CD1c-positive myeloid dendritic cell (primary cell): Measurements from ENCODE around the gene TGM2.
A peak's percentile ranks its signal among the peaks of the same experiment; 100 is the strongest.

Experiments
- DNase-seq: peaks from one replicate; pipeline ENCODE4 v3.0.0-alpha.2; 2016; ENCODE audit errors: extremely low spot score

The TGM2 gene

DNA sequence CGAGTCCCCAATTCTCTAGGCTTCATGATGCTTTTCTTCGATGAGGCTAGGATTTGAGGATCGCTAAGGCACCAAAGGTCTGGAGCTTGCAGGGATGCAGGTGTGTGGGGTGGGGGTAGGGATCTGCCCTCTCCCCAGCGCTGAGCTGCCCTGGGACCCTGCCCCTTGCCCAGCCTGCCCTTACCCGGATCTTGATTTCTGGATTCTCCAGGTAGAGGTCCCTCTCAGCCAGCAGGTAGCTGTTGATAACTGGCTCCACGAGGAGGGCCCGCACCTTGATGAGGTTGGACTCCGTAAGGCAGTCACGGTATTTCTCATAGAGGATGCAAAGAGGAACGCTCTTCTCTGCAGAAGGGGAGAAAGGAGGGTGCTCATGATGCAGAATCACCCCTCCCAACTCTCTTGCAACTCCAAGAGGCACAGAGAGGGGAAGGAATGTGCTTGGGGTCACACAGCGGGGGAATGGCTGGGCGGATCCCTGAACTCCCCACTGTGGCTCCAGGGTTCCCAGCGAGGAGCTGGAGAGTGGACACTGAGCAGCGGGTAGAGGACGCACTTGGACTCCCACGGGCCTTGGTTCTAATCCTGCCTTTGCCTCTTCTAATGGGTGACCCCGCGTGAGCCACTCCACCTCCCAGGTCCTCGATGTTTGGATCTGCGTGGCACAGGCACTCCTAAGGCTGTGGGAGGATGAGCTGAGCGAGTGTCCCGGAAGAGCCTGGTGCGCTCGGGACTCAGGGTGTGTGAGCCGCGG, 32.7 kb downstream of the TGM2 start:
- DNase-seq: no peak

DNA sequence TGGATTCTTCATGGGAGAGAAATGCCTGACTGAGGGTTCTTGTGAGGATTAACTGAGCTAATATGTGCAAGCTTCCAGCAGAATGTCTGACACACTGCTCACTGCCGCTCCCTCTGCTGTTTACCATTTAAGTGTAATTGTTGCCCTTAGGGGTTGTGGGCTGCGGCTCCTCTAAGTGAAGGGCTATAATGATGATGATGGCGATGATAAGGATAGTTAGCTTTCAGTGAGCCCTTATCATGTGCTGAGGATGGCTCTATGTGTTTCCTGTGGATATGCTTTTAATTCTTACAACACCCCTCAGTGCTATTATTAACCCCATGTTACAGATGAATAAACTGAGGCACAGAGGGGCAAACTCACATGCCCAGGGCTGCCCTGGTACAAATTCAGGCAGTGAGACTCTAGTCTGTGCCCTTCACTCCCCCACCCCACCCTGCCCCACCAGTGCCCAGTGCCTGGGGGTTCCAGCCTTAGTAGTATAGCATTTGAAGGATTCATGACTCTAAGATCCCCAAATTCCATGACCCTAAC, 33.4 kb downstream of the TGM2 start:
- no peak for DNase-seq

DNA sequence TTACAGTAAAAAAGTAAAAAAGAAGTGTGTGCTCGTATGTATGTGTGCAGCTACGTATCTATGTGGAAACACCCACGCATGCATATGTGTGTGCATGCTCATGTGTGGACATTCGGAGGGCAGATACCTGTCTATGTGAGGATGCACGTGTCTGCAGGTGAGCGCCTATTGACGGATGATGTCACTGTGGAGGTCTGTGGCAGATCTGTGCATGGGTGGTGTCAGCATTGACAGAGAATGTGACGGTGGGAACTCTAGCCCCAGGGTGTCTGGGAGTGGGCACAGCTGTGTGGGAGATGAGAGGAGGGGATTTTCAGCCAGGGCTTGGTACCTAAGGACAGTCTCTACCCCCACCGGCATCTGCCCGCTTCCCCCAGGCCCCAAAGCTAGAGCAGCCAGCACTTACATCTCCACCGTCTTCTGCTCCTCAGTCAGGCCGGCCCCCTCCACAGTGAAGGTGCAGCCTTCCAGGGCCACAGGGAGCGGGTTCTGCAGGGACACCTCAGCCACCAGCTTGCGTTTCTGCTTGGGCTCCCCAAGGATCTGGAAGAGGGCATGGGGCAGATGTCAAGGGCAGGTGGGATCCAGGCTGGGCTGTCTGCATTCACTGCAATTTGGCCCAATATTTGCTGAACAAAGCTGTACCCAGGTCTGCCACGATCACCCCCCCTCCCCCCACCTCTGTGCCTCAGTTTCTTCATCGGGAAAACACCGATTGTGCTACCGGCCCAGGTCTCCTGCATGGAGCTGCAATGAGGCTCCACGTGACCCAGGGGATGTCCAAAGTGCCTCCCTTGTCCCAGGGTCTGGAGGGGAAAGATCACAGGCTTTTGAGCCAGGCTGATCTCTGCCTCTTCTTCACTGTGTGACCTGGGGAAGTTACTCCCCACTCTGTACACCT, 34.1 kb downstream of the TGM2 start:
- no peak for DNase-seq

DNA sequence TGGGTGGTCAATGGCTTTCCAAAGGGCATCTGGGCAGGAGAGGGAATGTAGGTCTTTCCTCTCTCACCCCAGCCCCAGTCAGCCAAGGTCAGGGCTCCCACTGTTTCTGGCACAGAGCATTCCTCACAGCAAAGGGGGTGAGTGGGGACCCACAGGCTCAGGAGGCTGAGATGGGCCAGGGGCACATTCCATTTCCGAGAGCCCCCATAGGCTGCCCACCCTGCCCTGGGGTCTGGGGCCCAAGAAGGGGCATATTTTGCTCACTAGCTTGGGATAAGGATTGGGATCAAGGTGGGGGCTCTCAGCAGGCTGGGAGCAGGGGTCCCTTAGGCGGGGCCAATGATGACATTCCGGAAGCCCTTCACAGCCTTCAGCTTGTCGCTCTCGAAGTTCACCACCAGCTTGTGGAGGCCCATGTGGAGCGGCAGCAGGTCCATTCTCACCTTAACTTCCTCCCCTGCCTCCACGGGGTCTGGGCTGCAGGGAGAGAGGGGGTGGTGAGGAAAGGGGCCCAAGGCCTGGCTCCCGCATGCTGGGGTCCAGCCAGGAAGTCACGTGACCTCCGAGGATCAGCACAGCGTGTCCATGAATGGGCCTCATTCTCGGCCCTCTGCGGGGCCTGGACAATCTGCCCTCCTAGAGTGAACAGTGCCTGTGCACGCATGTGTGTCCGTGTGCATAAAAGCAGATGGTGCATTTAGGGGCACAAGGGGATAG, 35.0 kb downstream of the TGM2 start:
- DNase-seq: no peak

DNA sequence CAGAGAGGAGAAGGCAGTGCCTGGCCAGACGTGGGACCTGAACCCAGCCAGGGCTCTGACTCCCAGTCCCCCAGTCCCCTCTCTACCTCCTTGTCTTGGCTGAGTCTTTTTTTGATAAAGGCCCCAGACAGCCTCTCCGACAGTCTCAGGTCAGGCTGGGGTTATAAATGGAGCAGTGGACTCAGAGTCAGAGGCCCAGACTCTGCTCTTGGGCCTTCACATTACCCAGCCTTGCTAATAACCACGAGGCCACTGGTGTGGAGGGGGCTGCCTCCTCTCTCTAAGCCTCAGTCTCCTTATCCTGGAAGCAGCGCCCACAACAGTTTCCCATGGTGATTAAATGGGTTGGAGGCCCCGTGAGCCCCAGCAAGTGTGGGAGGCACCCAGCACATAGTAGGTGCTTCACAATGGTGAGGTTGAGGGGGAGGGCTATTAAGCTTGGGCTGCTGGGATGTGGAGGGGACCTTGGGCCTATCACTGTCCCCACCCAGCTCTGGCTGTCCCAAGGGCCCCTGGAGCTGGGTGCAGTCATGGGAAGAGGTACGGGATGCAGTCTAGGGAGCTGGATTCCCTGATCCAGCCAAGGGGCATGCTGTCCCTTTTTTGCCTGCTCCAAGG, 35.7 kb downstream of the TGM2 start:
- no peak for DNase-seq

DNA sequence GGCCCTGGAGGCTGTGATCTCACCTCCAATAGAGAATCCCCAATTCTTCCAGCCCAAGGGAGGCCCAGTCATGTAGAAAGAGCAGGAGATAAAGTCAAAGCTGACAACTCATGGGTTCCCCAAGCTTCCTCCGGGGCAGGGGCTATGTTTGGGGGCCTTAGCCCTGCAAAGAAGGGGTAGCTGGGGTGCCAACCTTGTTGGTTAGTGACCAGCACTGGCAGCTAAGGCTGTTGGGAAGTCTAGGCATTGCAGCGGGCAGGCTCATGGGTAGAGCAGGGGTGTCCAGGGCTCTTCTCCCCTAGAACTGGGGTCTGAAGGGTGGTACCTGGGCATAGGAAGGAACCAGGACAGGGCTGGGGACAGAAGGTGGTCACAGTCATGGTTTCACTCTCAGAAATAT, 36.4 kb downstream of the TGM2 start:
- no peak for DNase-seq

DNA sequence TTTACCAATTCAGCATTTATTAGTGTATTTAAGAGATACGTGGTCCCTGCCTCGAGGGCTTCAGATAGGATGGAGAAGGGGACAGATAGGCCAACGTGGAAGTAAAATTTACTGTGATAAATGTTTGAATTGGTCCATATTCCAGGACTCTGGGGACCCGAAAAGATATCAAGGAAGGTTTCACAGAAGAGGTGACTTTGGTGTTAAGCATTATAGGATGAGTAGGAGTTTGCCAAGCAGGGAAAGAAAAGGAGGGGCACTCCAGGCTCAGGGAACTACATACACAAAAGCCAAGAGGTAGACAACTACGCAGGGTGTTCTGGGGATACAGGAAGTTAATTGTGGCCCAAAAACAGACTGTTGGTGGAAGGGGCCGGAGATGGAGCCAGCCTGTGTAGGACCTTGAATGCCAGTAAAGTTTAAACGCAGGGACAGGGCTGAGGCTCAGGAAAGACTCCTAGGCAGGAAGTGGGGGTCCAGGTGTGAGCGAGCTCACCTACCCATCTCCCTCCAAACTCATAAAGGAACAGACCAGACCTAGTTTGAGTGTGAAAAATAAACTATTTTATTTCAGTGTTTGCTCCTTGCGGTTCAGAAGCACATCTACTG, 37.0 kb downstream of the TGM2 start:
- no peak for DNase-seq

DNA sequence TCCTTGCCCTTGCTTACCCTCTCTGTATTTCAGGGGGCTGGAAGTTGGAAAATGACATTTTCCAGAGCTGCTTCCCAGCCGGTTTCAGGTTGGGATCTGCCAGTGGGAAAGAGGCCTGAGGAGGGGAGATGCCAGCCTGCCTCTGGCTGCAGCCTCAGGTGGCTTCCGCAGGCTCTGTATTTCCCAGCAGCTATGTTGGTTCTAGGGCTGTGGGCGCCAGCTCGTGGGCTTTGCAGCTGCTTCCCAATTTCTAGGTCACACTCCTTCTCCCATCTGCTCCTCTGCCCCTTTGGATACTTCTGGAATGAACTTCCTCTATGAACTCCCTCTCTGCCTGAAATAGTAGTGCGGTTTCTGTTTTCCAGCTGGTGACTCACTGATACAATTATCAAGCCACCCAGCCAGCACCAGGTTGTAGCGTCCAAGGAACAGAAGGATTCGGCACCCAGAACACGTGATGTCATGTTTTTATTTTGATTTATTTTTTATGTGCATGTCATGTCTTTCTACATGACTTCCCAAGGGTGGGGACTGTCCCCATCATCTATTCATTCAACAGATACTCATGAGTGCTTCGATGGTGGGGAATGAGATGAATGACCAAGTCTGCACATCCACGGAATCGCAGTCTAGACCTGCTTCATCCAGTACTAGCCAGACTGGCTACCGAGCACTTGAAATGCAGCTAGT, 38.0 kb downstream of the TGM2 start:
- DNase-seq: peak; percentile 43

DNA sequence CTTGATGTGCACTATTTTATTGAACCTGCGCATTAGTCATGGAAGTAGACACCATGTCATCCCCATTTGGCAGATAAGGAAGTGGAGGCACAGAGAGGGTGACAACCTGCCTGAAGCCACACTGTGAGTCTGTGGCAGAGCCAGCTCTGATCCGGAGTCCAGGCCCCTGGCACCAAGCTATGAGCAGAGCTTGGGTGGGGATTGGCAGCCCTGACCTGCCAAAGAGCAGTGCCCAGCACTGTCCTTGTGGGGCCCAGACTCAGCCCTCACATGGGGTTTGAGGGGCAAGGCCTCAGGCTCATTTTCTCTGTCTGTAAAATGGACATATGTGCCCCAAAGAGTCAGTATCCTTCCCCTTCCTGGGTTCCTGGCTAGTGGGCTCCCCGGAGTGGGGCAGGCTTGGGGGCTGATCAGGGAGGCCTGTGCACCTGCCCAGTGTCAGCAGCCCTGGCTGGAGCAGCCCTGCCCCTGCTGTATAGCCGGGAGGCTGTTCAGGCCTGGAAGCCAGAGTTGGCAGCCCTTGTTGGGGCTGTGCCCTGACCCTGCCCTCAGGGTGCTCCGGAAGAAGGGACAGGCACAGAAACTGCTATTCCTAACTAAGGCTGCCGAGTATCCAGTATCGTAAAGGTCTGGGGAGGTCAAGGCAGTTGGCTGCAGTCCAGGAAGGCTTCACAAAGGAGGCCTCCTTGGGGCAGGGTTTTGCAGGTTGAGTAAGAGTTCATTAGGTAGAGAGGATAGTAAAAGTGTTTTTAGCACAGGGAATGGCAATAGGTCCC, 38.7 kb downstream of the TGM2 start:
- DNase-seq: no peak

DNA sequence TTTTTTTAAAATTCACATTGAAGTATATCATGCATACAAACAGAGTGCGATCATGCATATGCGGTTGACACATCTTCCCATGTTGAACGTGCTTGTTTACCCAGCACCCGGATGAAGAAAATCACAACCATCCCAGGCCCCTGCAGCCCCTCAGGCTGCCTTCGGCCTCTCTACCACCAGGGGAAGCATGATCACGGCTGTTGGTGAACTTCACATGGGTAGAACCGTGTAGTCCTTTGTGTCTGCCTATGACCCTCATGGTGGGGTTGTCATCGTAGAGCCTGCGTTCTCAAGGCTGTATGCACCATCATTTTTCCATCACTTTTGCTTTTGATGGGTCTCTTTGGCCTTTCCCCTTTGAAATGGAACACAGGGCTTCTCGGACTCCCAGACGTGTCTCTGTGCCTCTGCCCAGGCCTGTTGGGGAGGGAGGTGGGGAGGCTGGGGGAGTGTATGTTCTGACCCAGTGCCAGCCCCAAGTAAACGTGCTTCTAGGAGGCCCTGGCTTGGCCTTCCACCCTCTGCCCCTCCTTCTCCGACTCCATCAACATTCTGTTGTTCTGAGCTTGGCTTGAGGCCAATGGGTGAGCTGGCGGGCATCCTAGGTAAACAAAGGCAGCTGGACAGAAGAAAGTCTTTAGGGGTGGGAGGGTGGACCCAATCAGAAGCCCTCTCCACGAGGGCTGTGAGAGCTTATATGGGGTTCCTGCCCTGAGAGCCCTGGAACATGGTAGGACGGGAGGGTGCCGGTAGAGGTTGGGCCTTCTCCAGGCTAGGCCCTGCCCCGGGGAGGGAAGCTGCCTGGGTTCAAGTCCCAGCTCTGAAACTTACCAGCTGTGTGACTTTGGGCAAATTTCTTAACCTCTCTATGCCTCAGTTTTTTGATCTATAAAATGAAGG, 39.7 kb downstream of the TGM2 start:
- no peak for DNase-seq

DNA sequence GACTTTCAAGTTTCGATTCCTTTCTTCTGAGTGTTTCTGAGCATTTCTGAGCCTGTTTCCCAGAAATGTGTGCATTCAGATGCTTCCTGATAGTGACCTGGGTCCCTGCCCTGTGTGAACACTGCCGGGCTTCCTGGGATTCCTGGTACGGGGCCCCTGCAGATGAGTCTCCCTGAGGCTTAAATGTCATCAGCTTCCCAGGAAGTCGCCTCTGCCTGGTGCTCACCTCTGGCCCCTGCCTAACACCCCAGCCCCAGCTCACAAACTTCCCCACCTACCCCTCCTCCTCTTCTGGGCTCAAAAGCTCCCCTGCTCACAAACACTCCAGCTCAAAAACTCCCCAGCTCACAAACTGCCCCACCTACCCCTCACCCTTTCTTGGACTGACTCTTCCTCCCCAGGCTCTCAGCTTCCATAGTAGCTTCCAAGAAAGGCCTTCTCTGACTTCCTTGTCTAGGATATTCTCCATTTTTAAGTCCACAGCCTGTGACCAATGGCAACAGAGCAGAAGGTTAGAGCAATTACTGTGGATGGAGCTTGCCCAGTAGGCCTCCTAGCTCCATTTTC, 42.0 kb downstream of the TGM2 start:
- DNase-seq: no peak

DNA sequence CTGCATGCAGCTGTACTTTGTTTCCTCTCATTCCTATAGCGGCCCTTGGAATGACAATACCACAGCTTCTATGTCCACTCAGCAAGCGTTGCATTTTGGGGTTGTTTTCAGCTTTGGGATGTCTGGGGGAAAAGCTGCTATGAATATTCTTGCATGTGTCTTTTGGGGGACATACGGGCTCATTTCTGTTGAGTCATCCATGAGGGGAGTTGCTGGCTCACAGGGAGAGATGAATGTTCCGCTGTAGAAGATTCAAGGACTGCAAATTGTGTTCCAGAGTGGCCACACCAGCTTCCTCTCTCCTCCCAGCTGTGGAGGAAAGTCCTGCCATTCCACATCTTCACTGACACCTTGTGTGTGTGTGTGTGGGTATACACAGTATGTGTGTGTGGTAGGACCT, 43.3 kb downstream of the TGM2 start:
- DNase-seq: no peak

DNA sequence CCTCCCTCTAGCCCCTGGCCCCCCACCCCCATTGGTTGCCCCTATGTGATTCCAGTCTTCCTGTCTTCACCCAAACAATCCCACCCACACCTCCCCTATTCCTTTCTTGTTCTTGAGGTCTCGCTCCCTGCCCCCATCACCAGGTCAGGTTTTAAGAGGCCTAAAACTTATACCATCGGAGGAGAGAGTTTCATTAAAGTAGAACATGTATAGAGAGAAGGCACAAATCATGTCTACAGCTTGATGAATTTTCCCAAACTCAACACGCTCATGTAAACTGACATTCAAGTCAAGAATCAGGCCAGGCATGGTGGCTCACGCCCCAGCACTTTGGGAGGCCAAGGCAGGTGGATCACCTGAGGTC, 44.5 kb downstream of the TGM2 start:
- DNase-seq: no peak

DNA sequence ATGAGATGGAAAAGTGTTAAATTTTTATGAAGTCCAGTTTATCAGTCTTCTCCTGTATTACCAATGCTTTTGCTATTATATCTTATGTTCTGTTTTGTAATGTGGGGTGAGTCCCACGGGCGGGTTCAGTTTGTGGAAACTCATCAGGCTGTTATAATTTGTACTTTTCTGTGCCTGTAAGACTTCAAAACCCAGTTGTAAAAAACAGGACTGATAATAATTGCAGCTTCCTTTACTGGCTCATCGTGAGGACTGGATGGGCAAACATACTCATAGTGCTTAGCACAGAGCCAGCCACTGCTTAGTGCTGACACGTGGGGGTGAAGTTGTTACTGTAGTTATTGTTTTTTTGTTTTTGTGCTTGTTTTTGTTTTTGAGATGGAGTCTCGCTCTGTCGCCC, 45.6 kb downstream of the TGM2 start:
- DNase-seq: no peak

DNA sequence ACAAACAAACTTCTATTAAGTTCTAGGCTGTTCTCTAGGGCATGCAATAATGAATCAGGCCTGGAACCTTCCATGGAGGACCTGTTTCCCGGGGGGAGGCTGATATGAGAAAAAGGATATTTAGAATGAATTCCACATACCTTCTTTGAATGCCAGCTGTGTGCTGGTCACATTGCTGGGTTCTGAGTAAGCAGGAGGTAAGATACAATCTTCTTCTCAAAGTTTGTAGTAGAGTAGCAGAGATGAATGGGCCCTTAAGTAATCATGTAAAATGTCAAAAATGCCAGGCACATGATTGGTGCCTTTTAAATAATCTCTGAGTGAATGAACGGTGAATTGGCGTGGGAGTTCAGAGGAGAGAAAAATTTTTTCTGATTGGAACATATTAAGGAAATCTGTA, 47.4 kb downstream of the TGM2 start:
- no peak for DNase-seq

DNA sequence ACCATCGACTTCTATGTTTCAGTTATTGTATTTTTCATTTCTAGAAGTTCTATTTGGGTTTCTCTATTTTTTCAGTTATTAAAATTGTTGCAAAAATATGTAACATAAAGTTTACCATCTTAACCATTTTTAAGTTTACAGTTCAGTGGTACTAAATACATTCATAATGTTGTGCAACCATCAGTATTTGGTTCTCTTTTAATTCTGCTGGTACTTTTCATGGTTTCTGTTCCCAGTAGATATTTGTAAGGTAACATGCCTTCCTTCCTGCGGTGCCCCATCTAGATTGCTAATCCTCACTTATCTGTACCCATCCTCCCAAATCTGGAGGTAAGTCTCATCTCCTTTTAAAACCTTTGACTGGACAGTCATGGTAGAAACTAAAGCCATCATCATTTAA, 47.9 kb downstream of the TGM2 start:
- DNase-seq: no peak

DNA sequence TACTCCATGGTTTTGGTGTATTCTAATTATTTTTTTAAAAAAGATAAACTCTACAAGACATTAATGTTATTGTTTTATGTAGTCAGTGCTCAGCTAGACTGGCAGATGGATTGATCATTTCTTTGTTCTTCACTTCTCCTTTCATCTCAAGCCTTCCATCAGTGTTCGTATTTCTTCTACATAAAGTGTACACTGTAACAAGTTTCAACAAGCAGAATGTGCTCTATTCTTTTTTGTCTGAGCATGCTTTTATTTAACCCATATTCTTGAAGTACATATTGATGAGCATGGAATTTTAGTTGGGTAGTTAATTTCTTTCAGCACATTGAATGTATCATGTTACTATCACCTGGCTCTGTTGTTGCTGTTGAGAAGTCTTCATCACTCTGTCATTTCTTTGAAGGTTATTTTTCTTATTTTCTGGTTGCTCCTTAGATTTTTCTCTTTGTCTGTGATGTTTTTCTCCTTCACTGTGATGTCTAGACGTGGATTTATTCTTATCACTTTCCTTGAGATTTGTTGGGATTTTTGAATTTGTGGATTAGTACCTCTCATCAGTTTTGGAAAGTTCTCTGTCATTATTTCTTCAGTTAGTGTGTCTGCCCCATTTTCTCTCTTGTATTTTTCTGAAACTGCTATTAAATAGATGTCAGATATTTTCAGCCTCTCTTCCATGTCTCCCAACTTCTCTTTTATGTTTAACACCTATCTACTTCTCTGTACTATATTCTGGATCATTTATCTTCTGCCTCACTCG, 48.5 kb downstream of the TGM2 start:
- DNase-seq: no peak

DNA sequence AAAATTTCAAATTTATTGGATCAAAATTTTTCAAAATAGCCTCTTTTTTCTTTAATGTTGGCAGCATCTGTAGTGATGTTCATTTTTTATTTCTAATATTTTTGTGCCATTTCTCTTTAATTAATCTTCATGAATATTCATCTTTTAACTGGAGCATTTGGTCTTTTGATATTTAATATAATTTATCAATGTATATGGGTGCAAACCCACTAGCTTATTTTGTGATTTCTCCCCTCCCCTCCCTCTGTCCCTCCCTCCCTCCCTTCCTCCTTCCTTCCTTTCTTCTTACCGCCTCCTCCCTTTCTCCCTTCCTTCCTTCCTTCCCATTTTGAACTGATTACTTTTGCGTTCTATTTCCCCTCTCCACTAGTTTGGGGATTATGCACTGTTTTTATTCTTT, 49.2 kb downstream of the TGM2 start:
- no peak for DNase-seq
